ENCODE results near the gene TAS2R4. TPM values are rescaled to one million over a fixed set of nuclear protein-coding genes. Genes with fewer than 3 reads are reported as not detected.

TAS2R4 gene
- total RNA-seq, 1 experiment from 2014 or later, result 0.66 TPM

DNA sequence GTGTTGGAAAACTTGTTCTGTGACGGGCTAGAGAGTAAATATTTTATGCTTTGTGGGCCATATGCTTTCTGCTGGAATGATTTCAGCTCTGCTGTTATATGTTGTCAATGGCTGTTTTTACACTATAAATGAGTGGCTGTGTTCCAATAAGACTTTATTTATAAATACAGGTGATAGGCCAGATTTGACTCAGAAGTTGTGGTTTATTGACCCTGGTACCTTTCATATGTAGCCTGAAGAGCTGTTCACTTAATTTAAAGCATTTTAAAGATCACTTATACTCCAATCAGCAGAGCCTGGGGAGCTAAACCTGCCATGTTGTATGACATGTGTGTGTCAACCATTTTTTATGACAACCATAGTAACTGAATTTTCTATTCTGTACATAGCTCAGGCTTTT, 47.5 kb upstream of the TAS2R4 start:
- no peaks in the 10 kb centered on the region for H3K27me3 Mint-ChIP-seq (ENCODE audit: low read depth)
- no peak overlapping the region; a peak in 1 of 7 replicates for H3K27ac Mint-ChIP-seq
- peaks cover 2 to 6% of the 10 kb centered on the region in 2 experiments; a peak in 3 of 4 replicates for H3K4me1 Mint-ChIP-seq
- no peak overlapping the region for H3K9ac ChIP-seq (ENCODE audit: extremely low read depth, insufficient read length, low read length)
- H3K14ac ChIP-seq (ENCODE audit: insufficient read depth, low read length), result no peak overlapping the region
- H3K27me3 ChIP-seq (ENCODE audit: insufficient read depth, low read length), result no peaks in the 10 kb centered on the region
- no peaks in the 10 kb centered on the region for H4K20me1 ChIP-seq (ENCODE audit: control insufficient read depth, insufficient read depth, insufficient read length)
- H3K4ac ChIP-seq (ENCODE audit: low read depth, low read length), result no peak overlapping the region
- H3K4me1 ChIP-seq (ENCODE audit: insufficient read depth, low read length), result no peaks in the 10 kb centered on the region; the same call in 1 of the 2 replicates
- H2BK5ac ChIP-seq (ENCODE audit: insufficient read length, low read length), result no peak overlapping the region
- H2BK120ac ChIP-seq (ENCODE audit: low read depth, low read length, poor library complexity, severe bottlenecking), result no peak overlapping the region
- no peak overlapping the region for H2BK20ac ChIP-seq (ENCODE audit: low read depth, low read length, poor library complexity, severe bottlenecking)
- DNase-seq, result no peak
- H3K23me2 ChIP-seq (ENCODE audit: insufficient read length, low read depth, low read length, poor library complexity, severe bottlenecking), result no peaks in the 10 kb centered on the region
- H3K18ac ChIP-seq (ENCODE audit: insufficient read length, low read depth, low read length), result no peak overlapping the region
- no peaks in the 10 kb centered on the region for H3K79me1 ChIP-seq (ENCODE audit: insufficient read depth, low read depth, low read length, poor library complexity, severe bottlenecking)
- no peaks in the 10 kb centered on the region for H3K9me3 ChIP-seq (ENCODE audit: control insufficient read depth, low read depth, low read length)
- TF ChIP-seq, protein P1, sequence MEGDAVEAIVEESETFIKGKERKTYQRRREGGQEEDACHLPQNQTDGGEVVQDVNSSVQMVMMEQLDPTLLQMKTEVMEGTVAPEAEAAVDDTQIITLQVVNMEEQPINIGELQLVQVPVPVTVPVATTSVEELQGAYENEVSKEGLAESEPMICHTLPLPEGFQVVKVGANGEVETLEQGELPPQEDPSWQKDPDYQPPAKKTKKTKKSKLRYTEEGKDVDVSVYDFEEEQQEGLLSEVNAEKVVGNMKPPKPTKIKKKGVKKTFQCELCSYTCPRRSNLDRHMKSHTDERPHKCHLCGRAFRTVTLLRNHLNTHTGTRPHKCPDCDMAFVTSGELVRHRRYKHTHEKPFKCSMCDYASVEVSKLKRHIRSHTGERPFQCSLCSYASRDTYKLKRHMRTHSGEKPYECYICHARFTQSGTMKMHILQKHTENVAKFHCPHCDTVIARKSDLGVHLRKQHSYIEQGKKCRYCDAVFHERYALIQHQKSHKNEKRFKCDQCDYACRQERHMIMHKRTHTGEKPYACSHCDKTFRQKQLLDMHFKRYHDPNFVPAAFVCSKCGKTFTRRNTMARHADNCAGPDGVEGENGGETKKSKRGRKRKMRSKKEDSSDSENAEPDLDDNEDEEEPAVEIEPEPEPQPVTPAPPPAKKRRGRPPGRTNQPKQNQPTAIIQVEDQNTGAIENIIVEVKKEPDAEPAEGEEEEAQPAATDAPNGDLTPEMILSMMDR (conservative IDR thresholded peaks at IDR 0.05), result no peak
- no peak overlapping the region for H4K91ac ChIP-seq (ENCODE audit: insufficient read length, low read depth, low read length)
- H3K9me3 Mint-ChIP-seq, result no peaks in the 10 kb centered on the region
- no peak overlapping the region for H3K27ac ChIP-seq (ENCODE audit: insufficient read length, low read depth, low read length)
- no peak overlapping the region for H3K4me2 ChIP-seq (ENCODE audit: insufficient read depth, insufficient read length, low read length)
- no peak overlapping the region for H3T11ph ChIP-seq (ENCODE audit: low read length)
- H4K8ac ChIP-seq (replicated peaks; ENCODE audit: insufficient read length, low read depth, low read length), result no peak overlapping the region
- no peak overlapping the region for H2BK15ac ChIP-seq (ENCODE audit: low read depth, low read length)
- WGBS (ENCODE audit: extremely low coverage, insufficient read length, low lambda C conversion rate), result no CpG with 5 or more reads among the region's 1 CpG
- H4K5ac ChIP-seq (ENCODE audit: insufficient read length, low read depth, low read length), result no peak overlapping the region
- H3K4me3 Mint-ChIP-seq, result no peak overlapping the region
- no peak overlapping the region for H2AK5ac ChIP-seq (ENCODE audit: insufficient read length, low read length)
- H3K23ac ChIP-seq (ENCODE audit: insufficient read length, low read depth, low read length), result no peak overlapping the region
- H2AFZ ChIP-seq (ENCODE audit: low read length), result no peak overlapping the region
- no peak overlapping the region for H2BK12ac ChIP-seq (ENCODE audit: insufficient read length, low read depth, low read length)
- H3K36me3 Mint-ChIP-seq (ENCODE audit: insufficient read depth in 1 of 3, low read depth in 3 of 3), result no peaks in the 10 kb centered on the region
- no peak overlapping the region for H3K56ac ChIP-seq (ENCODE audit: insufficient read length, low read depth, low read length)
- no peaks in the 10 kb centered on the region for H3K79me2 ChIP-seq (ENCODE audit: insufficient read depth, low read length)
